GM12864 (cell line): ENCODE data around the gene ACTL8.

Experiments used
- DNase-seq: peaks from one replicate; pipeline ENCODE4 v3.0.0-alpha.2; 2011; ENCODE audit warnings: low read depth
- H3K4me3 ChIP-seq: 2 replicates; pipeline ENCODE4 v1.5.1; 2011; ENCODE audit warnings: mild to moderate bottlenecking, low read depth, low read length, control low read depth
- CTCF ChIP-seq: IDR thresholded peaks from 2 replicates; pipeline ENCODE4 v1.5.1; 2011; ENCODE audit warnings: low read depth, mild to moderate bottlenecking, moderate library complexity, low read length, control low read depth, inconsistent platforms; ENCODE audit errors: missing control alignments

Gene ACTL8

GRCh38 chr1:17763995-17764394 is 8.9 kb downstream of the ACTL8 start:
- TF ChIP-seq CTCF, result no peak
- H3K4me3 ChIP-seq, result no peak overlapping the region
- DNase-seq, result no peak

- DNase-seq, result no peak
- TF ChIP-seq CTCF, result no peak
- no peak overlapping the region for H3K4me3 ChIP-seq
Observed at GRCh38 chr1:17764591-17764990, 9.5 kb downstream of the ACTL8 start.

- no peak for DNase-seq
- TF ChIP-seq CTCF, result no peak
Observed at GRCh38 chr1:17765444-17766411, 10.6 kb downstream of the ACTL8 start.

GRCh38 chr1:17768651-17769241 is 13.6 kb downstream of the ACTL8 start:
- no peak for TF ChIP-seq CTCF
- DNase-seq, result no peak
- no peak overlapping the region for H3K4me3 ChIP-seq

More at GRCh38 chr1:17765444-17766411, 10.6 kb downstream of the ACTL8 start:
- no peak overlapping the region for H3K4me3 ChIP-seq

GRCh38 chr1:17770983-17771382 is 15.8 kb downstream of the ACTL8 start:
- no peak for DNase-seq
- H3K4me3 ChIP-seq, result no peak overlapping the region
- TF ChIP-seq CTCF, result no peak

- H3K4me3 ChIP-seq, result no peak overlapping the region
- DNase-seq, result no peak
- TF ChIP-seq CTCF, result no peak
Observed at GRCh38 chr1:17772615-17773212, 17.6 kb downstream of the ACTL8 start.
